ENCODE results near the gene RNF31.

Gene RNF31

GRCh38 chr14:24117179-24117578, 30.1 kb upstream of the RNF31 start:
- Histone ChIP-seq H3K4me1 (ENCODE audit: control insufficient read depth, insufficient read depth, low read length) (no peaks in the 10 kb centered on the region), H3K27me3 (ENCODE audit: control insufficient read depth, insufficient read depth, low read length) (no peaks in the 10 kb centered on the region), H3K36me3 (ENCODE audit: control insufficient read depth, insufficient read depth, low read length) (peaks cover 20% of the 10 kb centered on the region), H3K27ac (ENCODE audit: low read length) (no peak overlapping the region), H3K9me3 (ENCODE audit: control insufficient read depth, insufficient read depth, low read length) (no peaks in the 10 kb centered on the region), H3K4me3 (ENCODE audit: low read length) (no peak overlapping the region)
- WGBS (ENCODE audit: insufficient coverage, insufficient read length) = no CpG with 5 or more reads among the region's 6 CpGs
- no peak for DNase-seq (ENCODE audit: low read depth, low spot score)

- no CpG with 5 or more reads among the region's 6 CpGs for WGBS (ENCODE audit: insufficient coverage, insufficient read length)
- Histone ChIP-seq H3K4me1 (ENCODE audit: control insufficient read depth, insufficient read depth, low read length) (no peaks in the 10 kb centered on the region), H3K27ac (ENCODE audit: low read length) (no peak overlapping the region), H3K36me3 (ENCODE audit: control insufficient read depth, insufficient read depth, low read length) (peaks cover 27% of the 10 kb centered on the region), H3K9me3 (ENCODE audit: control insufficient read depth, insufficient read depth, low read length) (no peaks in the 10 kb centered on the region), H3K4me3 (ENCODE audit: low read length) (no peak overlapping the region), H3K27me3 (ENCODE audit: control insufficient read depth, insufficient read depth, low read length) (no peaks in the 10 kb centered on the region)
- DNase-seq (ENCODE audit: low read depth, low spot score) = no peak
These were observed 27.6 kb upstream of the RNF31 start for GRCh38 chr14:24119691-24120090.

- no CpG with 5 or more reads among the region's 8 CpGs for WGBS (ENCODE audit: insufficient coverage, insufficient read length)
- no peak for DNase-seq (ENCODE audit: low read depth, low spot score)
- Histone ChIP-seq H3K27me3 (ENCODE audit: control insufficient read depth, insufficient read depth, low read length) (no peaks in the 10 kb centered on the region), H3K4me3 (ENCODE audit: low read length) (no peak overlapping the region), H3K36me3 (ENCODE audit: control insufficient read depth, insufficient read depth, low read length) (peaks cover 27% of the 10 kb centered on the region), H3K27ac (ENCODE audit: low read length) (no peak overlapping the region), H3K9me3 (ENCODE audit: control insufficient read depth, insufficient read depth, low read length) (no peaks in the 10 kb centered on the region), H3K4me1 (ENCODE audit: control insufficient read depth, insufficient read depth, low read length) (no peaks in the 10 kb centered on the region)
These were observed 26.1 kb upstream of the RNF31 start for GRCh38 chr14:24121210-24121609.

GRCh38 chr14:24122416-24122815, 24.9 kb upstream of the RNF31 start:
- no peaks in the 10 kb centered on the region for H3K27me3 ChIP-seq (ENCODE audit: control insufficient read depth, insufficient read depth, low read length)
- no CpG with 5 or more reads among the region's 4 CpGs for WGBS (ENCODE audit: insufficient coverage, insufficient read length)
- H3K4me1 ChIP-seq (ENCODE audit: control insufficient read depth, insufficient read depth, low read length) = no peaks in the 10 kb centered on the region
- no peak overlapping the region for H3K27ac ChIP-seq (ENCODE audit: low read length)
- DNase-seq (ENCODE audit: low read depth, low spot score) = no peak
- H3K36me3 ChIP-seq (ENCODE audit: control insufficient read depth, insufficient read depth, low read length) = peaks cover 27% of the 10 kb centered on the region
- no peaks in the 10 kb centered on the region for H3K9me3 ChIP-seq (ENCODE audit: control insufficient read depth, insufficient read depth, low read length)
- H3K4me3 ChIP-seq (ENCODE audit: low read length) = no peak overlapping the region

DNA sequence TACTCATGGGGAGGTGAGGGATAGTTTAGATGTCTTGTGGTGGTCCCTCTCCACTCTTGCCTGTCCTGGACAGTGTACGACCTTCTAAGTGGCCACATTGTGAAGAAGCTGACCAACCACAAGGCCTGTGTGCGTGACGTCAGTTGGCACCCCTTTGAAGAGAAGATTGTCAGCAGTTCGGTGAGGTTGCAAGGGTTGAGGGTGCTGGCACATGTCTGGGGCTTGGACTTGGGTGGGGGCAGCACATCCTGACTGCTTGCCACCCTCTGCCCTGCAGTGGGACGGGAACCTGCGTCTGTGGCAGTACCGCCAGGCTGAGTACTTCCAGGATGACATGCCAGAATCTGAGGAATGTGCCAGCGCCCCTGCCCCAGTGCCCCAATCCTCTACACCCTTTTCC, 24.4 kb upstream of the RNF31 start:
- H3K27me3 ChIP-seq (ENCODE audit: control insufficient read depth, insufficient read depth, low read length) = no peaks in the 10 kb centered on the region
- no peak overlapping the region for H3K4me3 ChIP-seq (ENCODE audit: low read length)
- DNase-seq (ENCODE audit: low read depth, low spot score) = no peak
- peaks cover 27% of the 10 kb centered on the region for H3K36me3 ChIP-seq (ENCODE audit: control insufficient read depth, insufficient read depth, low read length)
- no CpG with 5 or more reads among the region's 8 CpGs for WGBS (ENCODE audit: insufficient coverage, insufficient read length)
- no peaks in the 10 kb centered on the region for H3K9me3 ChIP-seq (ENCODE audit: control insufficient read depth, insufficient read depth, low read length)
- H3K27ac ChIP-seq (ENCODE audit: low read length) = no peak overlapping the region
- H3K4me1 ChIP-seq (ENCODE audit: control insufficient read depth, insufficient read depth, low read length) = no peaks in the 10 kb centered on the region

GRCh38 chr14:24123424-24124417, 23.6 kb upstream of the RNF31 start:
- Histone ChIP-seq H3K27me3 (ENCODE audit: control insufficient read depth, insufficient read depth, low read length) (no peaks in the 10 kb centered on the region), H3K27ac (ENCODE audit: low read length) (no peak overlapping the region), H3K9me3 (ENCODE audit: control insufficient read depth, insufficient read depth, low read length) (no peaks in the 10 kb centered on the region), H3K4me3 (ENCODE audit: low read length) (no peak overlapping the region), H3K4me1 (ENCODE audit: control insufficient read depth, insufficient read depth, low read length) (no peaks in the 10 kb centered on the region), H3K36me3 (ENCODE audit: control insufficient read depth, insufficient read depth, low read length) (peaks cover 22% of the 10 kb centered on the region)
- DNase-seq (ENCODE audit: low read depth, low spot score) = no peak
- no CpG with 5 or more reads among the region's 9 CpGs for WGBS (ENCODE audit: insufficient coverage, insufficient read length)

- no peak overlapping the region for H3K27ac ChIP-seq (ENCODE audit: low read length)
- no peaks in the 10 kb centered on the region for H3K9me3 ChIP-seq (ENCODE audit: control insufficient read depth, insufficient read depth, low read length)
- H3K36me3 ChIP-seq (ENCODE audit: control insufficient read depth, insufficient read depth, low read length) = peaks cover 7% of the 10 kb centered on the region
- no peak for DNase-seq (ENCODE audit: low read depth, low spot score)
- no peaks in the 10 kb centered on the region for H3K4me1 ChIP-seq (ENCODE audit: control insufficient read depth, insufficient read depth, low read length)
- H3K27me3 ChIP-seq (ENCODE audit: control insufficient read depth, insufficient read depth, low read length) = no peaks in the 10 kb centered on the region
- H3K4me3 ChIP-seq (ENCODE audit: low read length) = no peak overlapping the region
These were observed 20.4 kb upstream of the RNF31 start for GRCh38 chr14:24126939-24127338.

DNA sequence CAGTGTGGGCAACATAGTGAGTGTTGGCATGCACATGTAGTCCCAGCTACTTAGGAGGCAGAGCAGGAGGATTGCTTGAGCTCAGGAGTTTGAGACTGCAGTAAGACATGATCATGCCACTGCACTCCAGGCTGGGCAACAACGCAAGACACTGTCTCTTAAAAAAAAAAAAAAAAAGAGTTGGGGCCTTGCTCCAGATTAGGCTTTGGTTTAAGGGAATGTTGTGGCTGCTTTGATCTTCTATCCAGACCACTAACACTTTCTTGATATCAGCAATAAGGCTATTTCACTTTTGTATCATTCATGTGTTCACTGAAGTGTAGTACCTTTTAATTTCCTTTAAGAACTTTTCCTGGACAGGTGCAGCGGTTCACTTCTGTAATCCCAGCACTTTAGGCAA, 19.6 kb upstream of the RNF31 start:
- no peak for DNase-seq (ENCODE audit: low read depth, low spot score)
- Histone ChIP-seq H3K4me3 (ENCODE audit: low read length) (no peak overlapping the region), H3K4me1 (ENCODE audit: control insufficient read depth, insufficient read depth, low read length) (no peaks in the 10 kb centered on the region), H3K36me3 (ENCODE audit: control insufficient read depth, insufficient read depth, low read length) (peaks cover 4% of the 10 kb centered on the region), H3K27ac (ENCODE audit: low read length) (no peak overlapping the region), H3K27me3 (ENCODE audit: control insufficient read depth, insufficient read depth, low read length) (no peaks in the 10 kb centered on the region), H3K9me3 (ENCODE audit: control insufficient read depth, insufficient read depth, low read length) (no peaks in the 10 kb centered on the region)
- no CpG with 5 or more reads among the region's 2 CpGs for WGBS (ENCODE audit: insufficient coverage, insufficient read length)

GRCh38 chr14:24129410-24129998, 17.8 kb upstream of the RNF31 start:
- no peak overlapping the region for H3K27ac ChIP-seq (ENCODE audit: low read length)
- WGBS (ENCODE audit: insufficient coverage, insufficient read length) = no CpG with 5 or more reads among the region's 8 CpGs

DNA sequence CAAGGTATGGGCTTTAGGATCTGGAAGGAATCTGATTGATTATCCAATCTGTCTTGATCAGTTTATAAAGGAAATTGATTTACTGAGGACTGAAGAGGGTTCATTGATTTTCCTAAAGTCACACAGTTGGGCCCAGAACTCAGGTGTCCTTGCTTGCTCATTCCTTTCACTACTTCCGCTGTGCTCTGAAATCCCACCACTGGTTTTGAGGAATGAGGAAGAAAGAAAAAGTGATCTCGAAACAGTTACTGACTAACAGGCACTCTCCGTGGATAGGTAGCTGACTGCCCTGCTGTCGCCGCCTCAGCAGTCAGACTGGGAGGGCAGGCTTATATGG, 16.9 kb upstream of the RNF31 start, which contains the start of gene FITM1:
Gene FITM1, plus strand, starts transcription at position 280 of the 337 bp plus-strand sequence. CDS start 905 bp downstream, outside the sequence.
- Histone ChIP-seq H3K4me3 (ENCODE audit: low read length) (no peak within 1 kb of the TSS), H3K4me1 (ENCODE audit: control insufficient read depth, insufficient read depth, low read length) (peaks cover under 1% of the 10 kb centered on the region), H3K36me3 (ENCODE audit: control insufficient read depth, insufficient read depth, low read length) (no peaks in the 10 kb centered on the region), H3K9me3 (ENCODE audit: control insufficient read depth, insufficient read depth, low read length) (no peaks in the 10 kb centered on the region), H3K27ac (ENCODE audit: low read length) (no peak within 1 kb of the TSS), H3K27me3 (ENCODE audit: control insufficient read depth, insufficient read depth, low read length) (no peaks in the 10 kb centered on the region)
- no CpG with 5 or more reads among the region's 5 CpGs for WGBS (ENCODE audit: insufficient coverage, insufficient read length)
- no peak for DNase-seq (ENCODE audit: low read depth, low spot score)

More at GRCh38 chr14:24129410-24129998, 17.8 kb upstream of the RNF31 start:
- no peaks in the 10 kb centered on the region for H3K4me1 ChIP-seq (ENCODE audit: control insufficient read depth, insufficient read depth, low read length)
- no peaks in the 10 kb centered on the region for H3K36me3 ChIP-seq (ENCODE audit: control insufficient read depth, insufficient read depth, low read length)
- H3K27me3 ChIP-seq (ENCODE audit: control insufficient read depth, insufficient read depth, low read length) = no peaks in the 10 kb centered on the region
- DNase-seq (ENCODE audit: low read depth, low spot score) = no peak
- H3K9me3 ChIP-seq (ENCODE audit: control insufficient read depth, insufficient read depth, low read length) = no peaks in the 10 kb centered on the region
- H3K4me3 ChIP-seq (ENCODE audit: low read length) = no peak overlapping the region
